GM12878 (cell line): ENCODE data around the gene FIZ1. TPM values are rescaled to one million over a fixed set of nuclear protein-coding genes. Genes with fewer than 3 reads are reported as not detected.

ENCODE experiments used
- MXI1 ChIP-seq: fragments of 150-350 bp; IDR thresholded peaks from 2 replicates; pipeline ENCODE4 v1.6.1; 2011; ENCODE audit warnings: low read depth, mild to moderate bottlenecking, inconsistent platforms, low read length, improper control_type of control experiment
- ZNF24 ChIP-seq: fragments of 450-650 bp; IDR thresholded peaks from 2 replicates; pipeline ENCODE4 v1.6.1; 2017; ENCODE audit warnings: antibody characterized with exemption, mild to moderate bottlenecking
- ZZZ3 ChIP-seq: IDR thresholded peaks from 2 replicates; pipeline ENCODE4 v1.6.1; 2011; ENCODE audit warnings: low read depth; ENCODE audit not compliant: control insufficient read depth, insufficient read length
- polyA plus RNA-seq, 11 experiments: library from polyadenylated mRNA; depleted of rRNA in 4 of 11; unstranded in 6 of 11; stranded (reverse) in 5 of 11; fragments of >200 nt; fragmentation: Nextera tagmentation in 4 of 11; fragmentation: Illumina TruSeq in 1 of 11; extraction: Ambion mirVana in 4 of 11; extraction: Trizol in 1 of 11; gene quantifications; 1 replicate in 1 of 11; 2 replicates in 10 of 11; pipeline versions ENCODE4 v1.2.1 to v1.2.3, GENCODE V29; 2011 to 2016; ENCODE audit warnings: inconsistent platforms in 2 of 11, missing spikeins in 2 of 11, low read depth in 1 of 11
- total RNA-seq, 4 experiments: library from RNA; depleted of rRNA in 3 of 4; stranded (reverse); fragments of >200 nt in 3 of 4; fragmentation: Illumina TruSeq in 1 of 4; extraction: Trizol in 1 of 4; gene quantifications; 2 replicates each; pipeline versions ENCODE4 v1.2.1 to v1.2.3, GENCODE V29; 2013 to 2021
- TF ChIP-seq, protein P1 (sequence below), 3 experiments: IDR thresholded peaks in 2 of 3; conservative IDR thresholded peaks in 1 of 3; 2 replicates each; pipeline ENCODE4 v1.5.1; 2011; ENCODE audit warnings: low read depth in 3 of 3, low read length in 3 of 3, mild to moderate bottlenecking in 3 of 3, control low read depth in 2 of 3, moderate library complexity in 2 of 3, inconsistent platforms in 1 of 3, mixed read lengths in 1 of 3; ENCODE audit not compliant: control insufficient read depth in 2 of 3, insufficient read depth in 1 of 3; ENCODE audit errors: extremely low read depth in 1 of 3
- TF ChIP-seq, protein P2 (sequence below): IDR thresholded peaks from 2 replicates; pipeline ENCODE4 v1.6.1; 2012; ENCODE audit warnings: improper control_type of control experiment, low read depth, low read length; ENCODE audit not compliant: insufficient replicate concordance
- TF ChIP-seq, protein P3 (sequence below): IDR thresholded peaks from 2 replicates; pipeline ENCODE4 v1.6.1; 2012; ENCODE audit warnings: low read depth, low read length, improper control_type of control experiment

The FIZ1 gene
- total and polyA plus RNA-seq, 10 of the 15 experiments (the other 5 are each of a cell fraction or from before 2014, with no cell fraction given): 0.60 to 16.8 (median 4.2) TPM

DNA sequence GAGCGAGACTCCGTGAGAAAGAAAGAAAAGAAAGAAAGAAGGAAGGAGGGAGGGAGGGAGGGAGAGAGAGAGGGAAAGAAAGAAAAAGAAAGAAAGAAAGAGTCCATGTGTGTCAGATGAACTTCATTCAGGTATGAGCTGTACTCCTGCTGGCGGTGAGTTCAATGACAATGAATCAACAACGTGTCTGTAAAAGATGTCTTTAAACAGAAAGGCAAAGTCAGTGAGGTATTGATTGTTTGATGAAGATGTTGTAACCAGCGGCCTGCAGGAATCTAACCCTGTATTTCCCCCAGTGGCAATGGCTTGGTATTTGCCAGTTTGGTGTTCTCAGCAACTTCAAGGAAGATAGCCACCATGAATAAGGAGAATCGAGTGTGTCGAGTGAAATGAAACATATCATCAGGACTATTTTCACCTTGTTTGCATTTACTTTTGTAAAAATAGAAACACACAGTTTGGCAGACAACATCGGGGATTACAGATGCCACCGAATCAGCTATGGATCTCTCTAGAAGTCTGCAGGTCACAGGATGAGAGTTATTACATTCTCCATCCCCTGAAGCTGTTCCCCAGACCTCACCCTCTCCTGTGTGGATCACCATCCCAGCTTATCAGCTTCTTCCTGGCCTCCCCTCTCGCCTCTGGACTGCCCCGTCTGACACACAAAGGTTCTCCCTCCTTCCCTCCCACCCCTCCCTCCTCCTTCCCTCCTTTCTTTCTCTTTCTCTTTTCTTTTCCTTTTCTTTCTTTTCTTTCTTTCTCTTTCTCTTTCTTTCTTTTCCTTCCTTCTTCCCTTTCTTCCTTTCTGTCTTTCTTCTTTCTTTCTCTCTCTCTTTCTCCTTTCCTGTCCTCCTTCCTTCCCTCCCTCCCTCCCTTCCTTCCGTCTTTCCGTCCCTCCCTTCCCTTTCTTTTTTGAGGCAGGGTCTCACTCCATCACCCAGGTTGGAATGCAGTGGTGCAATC lies 45.8 kb downstream of the FIZ1 start (continued):
- TF ChIP-seq, protein P1, sequence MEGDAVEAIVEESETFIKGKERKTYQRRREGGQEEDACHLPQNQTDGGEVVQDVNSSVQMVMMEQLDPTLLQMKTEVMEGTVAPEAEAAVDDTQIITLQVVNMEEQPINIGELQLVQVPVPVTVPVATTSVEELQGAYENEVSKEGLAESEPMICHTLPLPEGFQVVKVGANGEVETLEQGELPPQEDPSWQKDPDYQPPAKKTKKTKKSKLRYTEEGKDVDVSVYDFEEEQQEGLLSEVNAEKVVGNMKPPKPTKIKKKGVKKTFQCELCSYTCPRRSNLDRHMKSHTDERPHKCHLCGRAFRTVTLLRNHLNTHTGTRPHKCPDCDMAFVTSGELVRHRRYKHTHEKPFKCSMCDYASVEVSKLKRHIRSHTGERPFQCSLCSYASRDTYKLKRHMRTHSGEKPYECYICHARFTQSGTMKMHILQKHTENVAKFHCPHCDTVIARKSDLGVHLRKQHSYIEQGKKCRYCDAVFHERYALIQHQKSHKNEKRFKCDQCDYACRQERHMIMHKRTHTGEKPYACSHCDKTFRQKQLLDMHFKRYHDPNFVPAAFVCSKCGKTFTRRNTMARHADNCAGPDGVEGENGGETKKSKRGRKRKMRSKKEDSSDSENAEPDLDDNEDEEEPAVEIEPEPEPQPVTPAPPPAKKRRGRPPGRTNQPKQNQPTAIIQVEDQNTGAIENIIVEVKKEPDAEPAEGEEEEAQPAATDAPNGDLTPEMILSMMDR (IDR thresholded peaks at IDR 0.05 in 2 of 3, conservative IDR thresholded peaks at IDR 0.05 in 1 of 3; ENCODE audit: control insufficient read depth in 2 of 3, extremely low read depth in 1 of 3, insufficient read depth in 1 of 3, low read depth in 3 of 3, low read length in 3 of 3): no peak
- TF ChIP-seq MXI1: no peak
- no peak for TF ChIP-seq ZNF24
- TF ChIP-seq, protein P2, sequence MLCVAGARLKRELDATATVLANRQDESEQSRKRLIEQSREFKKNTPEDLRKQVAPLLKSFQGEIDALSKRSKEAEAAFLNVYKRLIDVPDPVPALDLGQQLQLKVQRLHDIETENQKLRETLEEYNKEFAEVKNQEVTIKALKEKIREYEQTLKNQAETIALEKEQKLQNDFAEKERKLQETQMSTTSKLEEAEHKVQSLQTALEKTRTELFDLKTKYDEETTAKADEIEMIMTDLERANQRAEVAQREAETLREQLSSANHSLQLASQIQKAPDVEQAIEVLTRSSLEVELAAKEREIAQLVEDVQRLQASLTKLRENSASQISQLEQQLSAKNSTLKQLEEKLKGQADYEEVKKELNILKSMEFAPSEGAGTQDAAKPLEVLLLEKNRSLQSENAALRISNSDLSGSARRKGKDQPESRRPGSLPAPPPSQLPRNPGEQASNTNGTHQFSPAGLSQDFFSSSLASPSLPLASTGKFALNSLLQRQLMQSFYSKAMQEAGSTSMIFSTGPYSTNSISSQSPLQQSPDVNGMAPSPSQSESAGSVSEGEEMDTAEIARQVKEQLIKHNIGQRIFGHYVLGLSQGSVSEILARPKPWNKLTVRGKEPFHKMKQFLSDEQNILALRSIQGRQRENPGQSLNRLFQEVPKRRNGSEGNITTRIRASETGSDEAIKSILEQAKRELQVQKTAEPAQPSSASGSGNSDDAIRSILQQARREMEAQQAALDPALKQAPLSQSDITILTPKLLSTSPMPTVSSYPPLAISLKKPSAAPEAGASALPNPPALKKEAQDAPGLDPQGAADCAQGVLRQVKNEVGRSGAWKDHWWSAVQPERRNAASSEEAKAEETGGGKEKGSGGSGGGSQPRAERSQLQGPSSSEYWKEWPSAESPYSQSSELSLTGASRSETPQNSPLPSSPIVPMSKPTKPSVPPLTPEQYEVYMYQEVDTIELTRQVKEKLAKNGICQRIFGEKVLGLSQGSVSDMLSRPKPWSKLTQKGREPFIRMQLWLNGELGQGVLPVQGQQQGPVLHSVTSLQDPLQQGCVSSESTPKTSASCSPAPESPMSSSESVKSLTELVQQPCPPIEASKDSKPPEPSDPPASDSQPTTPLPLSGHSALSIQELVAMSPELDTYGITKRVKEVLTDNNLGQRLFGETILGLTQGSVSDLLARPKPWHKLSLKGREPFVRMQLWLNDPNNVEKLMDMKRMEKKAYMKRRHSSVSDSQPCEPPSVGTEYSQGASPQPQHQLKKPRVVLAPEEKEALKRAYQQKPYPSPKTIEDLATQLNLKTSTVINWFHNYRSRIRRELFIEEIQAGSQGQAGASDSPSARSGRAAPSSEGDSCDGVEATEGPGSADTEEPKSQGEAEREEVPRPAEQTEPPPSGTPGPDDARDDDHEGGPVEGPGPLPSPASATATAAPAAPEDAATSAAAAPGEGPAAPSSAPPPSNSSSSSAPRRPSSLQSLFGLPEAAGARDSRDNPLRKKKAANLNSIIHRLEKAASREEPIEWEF: no peak
- TF ChIP-seq, protein P3, sequence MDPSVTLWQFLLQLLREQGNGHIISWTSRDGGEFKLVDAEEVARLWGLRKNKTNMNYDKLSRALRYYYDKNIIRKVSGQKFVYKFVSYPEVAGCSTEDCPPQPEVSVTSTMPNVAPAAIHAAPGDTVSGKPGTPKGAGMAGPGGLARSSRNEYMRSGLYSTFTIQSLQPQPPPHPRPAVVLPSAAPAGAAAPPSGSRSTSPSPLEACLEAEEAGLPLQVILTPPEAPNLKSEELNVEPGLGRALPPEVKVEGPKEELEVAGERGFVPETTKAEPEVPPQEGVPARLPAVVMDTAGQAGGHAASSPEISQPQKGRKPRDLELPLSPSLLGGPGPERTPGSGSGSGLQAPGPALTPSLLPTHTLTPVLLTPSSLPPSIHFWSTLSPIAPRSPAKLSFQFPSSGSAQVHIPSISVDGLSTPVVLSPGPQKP: no peak
- TF ChIP-seq ZZZ3: no peak
- TF ChIP-seq, all 136 proteins: peak for 0
